ENCODE data around the gene BLM.
A peak's percentile ranks its signal among the peaks of the same experiment; 100 is the strongest.

BLM gene

DNA sequence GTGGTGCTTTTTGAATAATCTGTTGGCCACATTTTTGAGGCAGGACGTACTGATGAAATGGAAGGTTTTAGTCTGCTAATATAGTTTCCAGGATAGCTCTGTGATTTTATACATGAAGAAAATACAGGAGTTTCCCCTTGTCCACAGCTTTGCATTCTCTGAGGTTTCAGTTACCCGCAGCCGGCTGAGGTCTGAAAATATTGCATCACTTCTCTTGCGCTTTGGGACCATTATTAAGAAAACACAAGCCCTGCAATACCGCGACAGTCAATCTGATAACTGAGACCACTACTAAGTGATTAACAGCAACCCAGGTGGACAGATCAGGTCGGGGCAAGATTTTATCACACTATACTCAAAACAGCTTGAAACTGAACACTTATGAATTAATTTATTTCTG lies 33.0 kb downstream of the BLM start:
- H4K20me1 ChIP-seq (ENCODE audit: insufficient read depth): no peaks in the 10 kb centered on the region
- H3K9ac ChIP-seq: peak overlapping the region; percentile 5; the same call in 1 of the 2 replicates
- peak overlapping the region; percentile 79 for H3K4me2 ChIP-seq
- peak overlapping the region; percentile 52 for H3K27ac ChIP-seq
- TF ChIP-seq, protein P1, sequence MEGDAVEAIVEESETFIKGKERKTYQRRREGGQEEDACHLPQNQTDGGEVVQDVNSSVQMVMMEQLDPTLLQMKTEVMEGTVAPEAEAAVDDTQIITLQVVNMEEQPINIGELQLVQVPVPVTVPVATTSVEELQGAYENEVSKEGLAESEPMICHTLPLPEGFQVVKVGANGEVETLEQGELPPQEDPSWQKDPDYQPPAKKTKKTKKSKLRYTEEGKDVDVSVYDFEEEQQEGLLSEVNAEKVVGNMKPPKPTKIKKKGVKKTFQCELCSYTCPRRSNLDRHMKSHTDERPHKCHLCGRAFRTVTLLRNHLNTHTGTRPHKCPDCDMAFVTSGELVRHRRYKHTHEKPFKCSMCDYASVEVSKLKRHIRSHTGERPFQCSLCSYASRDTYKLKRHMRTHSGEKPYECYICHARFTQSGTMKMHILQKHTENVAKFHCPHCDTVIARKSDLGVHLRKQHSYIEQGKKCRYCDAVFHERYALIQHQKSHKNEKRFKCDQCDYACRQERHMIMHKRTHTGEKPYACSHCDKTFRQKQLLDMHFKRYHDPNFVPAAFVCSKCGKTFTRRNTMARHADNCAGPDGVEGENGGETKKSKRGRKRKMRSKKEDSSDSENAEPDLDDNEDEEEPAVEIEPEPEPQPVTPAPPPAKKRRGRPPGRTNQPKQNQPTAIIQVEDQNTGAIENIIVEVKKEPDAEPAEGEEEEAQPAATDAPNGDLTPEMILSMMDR (conservative IDR thresholded peaks at IDR 0.05; ENCODE audit: low read depth, low read length): no peak
- H3K4me1 ChIP-seq (ENCODE audit: low read depth, poor library complexity, severe bottlenecking): peaks cover 58% of the 10 kb centered on the region
- no peaks in the 10 kb centered on the region for H3K27me3 ChIP-seq (ENCODE audit: insufficient read depth, low read depth)
- H2AFZ ChIP-seq (ENCODE audit: low read depth): no peak overlapping the region
- no peak overlapping the region for H3K4me3 ChIP-seq (IDR thresholded peaks at IDR 0.05; ENCODE audit: insufficient read depth, low read depth, low read length)
- peaks cover 21% of the 10 kb centered on the region; the same call in 1 of the 2 replicates for H3K79me2 ChIP-seq (ENCODE audit: insufficient read depth, low read depth)
- 0 out of 2 replicates have a peak, but pooled peaks cover 7% of the 10 kb centered on the region for H3K36me3 ChIP-seq (ENCODE audit: insufficient read depth)

GRCh38 chr15:90751300-90751825 lies 34.2 kb downstream of the BLM start:
- Histone ChIP-seq H3K9ac (no peak overlapping the region), H4K20me1 (ENCODE audit: insufficient read depth) (no peaks in the 10 kb centered on the region), H3K4me1 (ENCODE audit: low read depth, poor library complexity, severe bottlenecking) (peaks cover 48% of the 10 kb centered on the region), H2AFZ (ENCODE audit: low read depth) (no peak overlapping the region), H3K4me3 (IDR thresholded peaks at IDR 0.05; ENCODE audit: insufficient read depth, low read depth, low read length) (no peak overlapping the region), H3K27ac (no peak overlapping the region), H3K27me3 (ENCODE audit: insufficient read depth, low read depth) (no peaks in the 10 kb centered on the region), H3K79me2 (ENCODE audit: insufficient read depth, low read depth) (peaks cover 16% of the 10 kb centered on the region; the same call in 1 of the 2 replicates), H3K36me3 (ENCODE audit: insufficient read depth) (0 out of 2 replicates have a peak, but pooled peaks cover 7% of the 10 kb centered on the region), H3K4me2 (peak overlapping the region; percentile 79)
- TF ChIP-seq, protein P1 (conservative IDR thresholded peaks at IDR 0.05; ENCODE audit: low read depth, low read length): no peak

DNA sequence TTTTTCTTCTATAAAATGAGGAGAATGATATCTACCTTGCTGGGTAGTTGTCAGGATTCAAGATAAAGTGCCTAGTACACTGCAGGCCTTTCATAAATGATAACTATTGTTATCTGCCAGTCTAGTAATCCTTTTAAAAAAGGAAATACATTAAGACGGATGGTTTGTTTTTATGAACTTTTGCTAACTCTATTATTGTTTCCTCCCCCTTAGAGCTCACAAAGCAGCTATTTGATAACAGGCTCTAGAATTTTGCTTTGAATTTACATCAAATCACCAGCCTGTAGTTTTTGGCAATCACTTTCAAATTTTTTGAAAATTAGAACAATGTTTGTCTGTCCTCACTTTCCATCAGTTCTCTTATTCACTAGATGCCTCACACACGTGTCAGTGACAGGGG lies 39.8 kb downstream of the BLM start:
- Histone ChIP-seq H3K4me3 (IDR thresholded peaks at IDR 0.05; ENCODE audit: insufficient read depth, low read depth, low read length) (no peak overlapping the region), H2AFZ (ENCODE audit: low read depth) (no peak overlapping the region), H3K27me3 (ENCODE audit: insufficient read depth, low read depth) (no peaks in the 10 kb centered on the region), H3K36me3 (ENCODE audit: insufficient read depth) (0 out of 2 replicates have a peak, but pooled peaks cover 13% of the 10 kb centered on the region), H3K27ac (no peak overlapping the region), H4K20me1 (ENCODE audit: insufficient read depth) (no peaks in the 10 kb centered on the region), H3K79me2 (ENCODE audit: insufficient read depth, low read depth) (no peaks in the 10 kb centered on the region), H3K4me1 (ENCODE audit: low read depth, poor library complexity, severe bottlenecking) (no peaks in the 10 kb centered on the region), H3K4me2 (no peak overlapping the region), H3K9ac (no peak overlapping the region)
- TF ChIP-seq, protein P1 (conservative IDR thresholded peaks at IDR 0.05; ENCODE audit: low read depth, low read length): no peak

DNA sequence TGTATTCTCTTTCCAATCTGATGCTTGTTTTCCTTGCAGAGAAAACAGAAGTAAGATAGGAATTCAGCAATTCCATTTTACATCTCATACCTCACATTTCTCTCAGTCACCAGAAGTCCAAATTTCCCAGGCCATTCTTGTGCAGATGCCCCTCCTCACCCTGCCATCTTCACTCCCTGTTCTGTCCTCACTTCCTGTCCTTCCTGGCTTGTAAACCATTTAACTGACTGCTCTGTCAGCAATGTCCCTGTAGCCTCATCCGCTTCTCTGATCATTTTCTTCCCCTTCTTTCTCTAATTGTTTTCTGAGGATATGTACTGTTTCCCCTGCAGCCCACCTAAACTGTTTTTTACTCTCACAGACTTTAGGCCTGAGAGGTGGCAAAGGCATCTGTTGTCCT lies 40.3 kb downstream of the BLM start:
- TF ChIP-seq, protein P1 (conservative IDR thresholded peaks at IDR 0.05; ENCODE audit: low read depth, low read length): no peak
- H3K36me3 ChIP-seq (ENCODE audit: insufficient read depth): 0 out of 2 replicates have a peak, but pooled peaks cover 13% of the 10 kb centered on the region
- no peaks in the 10 kb centered on the region for H3K27me3 ChIP-seq (ENCODE audit: insufficient read depth, low read depth)
- no peaks in the 10 kb centered on the region for H3K79me2 ChIP-seq (ENCODE audit: insufficient read depth, low read depth)
- no peak overlapping the region for H3K4me3 ChIP-seq (IDR thresholded peaks at IDR 0.05; ENCODE audit: insufficient read depth, low read depth, low read length)
- H4K20me1 ChIP-seq (ENCODE audit: insufficient read depth): no peaks in the 10 kb centered on the region
- no peak overlapping the region for H3K4me2 ChIP-seq
- H3K9ac ChIP-seq: no peak overlapping the region
- H2AFZ ChIP-seq (ENCODE audit: low read depth): no peak overlapping the region
- H3K27ac ChIP-seq: no peak overlapping the region
- H3K4me1 ChIP-seq (ENCODE audit: low read depth, poor library complexity, severe bottlenecking): no peaks in the 10 kb centered on the region
